Measurements from ENCODE around the gene ZFP69B. TPM values are rescaled to one million over a fixed set of nuclear protein-coding genes. Genes with fewer than 3 reads are reported as not detected.

Gene ZFP69B
- total and polyA plus RNA-seq, 2 of the 4 experiments (the other 2 are of a cell fraction): 3.1 to 6.8 TPM

DNA sequence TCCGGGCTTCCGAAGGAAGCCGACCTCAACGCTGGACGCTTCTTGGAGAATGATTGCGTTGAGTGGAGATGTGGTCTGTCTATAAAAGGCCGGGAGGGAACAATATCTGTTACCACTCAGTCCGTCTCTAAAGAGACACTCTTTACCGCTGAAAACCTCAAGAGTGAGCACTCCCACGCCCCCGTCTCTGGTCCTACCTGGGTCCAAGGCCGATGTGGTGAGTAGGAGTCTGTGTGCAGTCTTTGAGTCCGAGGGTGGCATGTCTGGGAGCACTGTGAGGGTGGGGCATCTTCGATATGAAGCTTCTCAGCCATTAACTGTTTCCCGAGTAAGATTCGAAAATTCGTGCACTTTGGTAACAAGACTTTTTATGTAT is 27.4 kb downstream of the ZFP69B start:
- no TSS peak for BruUV-seq (replicated peaks)
- no peak overlapping the region for H4K91ac ChIP-seq (ENCODE audit: insufficient read depth, low read depth, low read length)
- 0% methylated on average over 4 of the region's 17 CpGs; no CpG with 5 or more reads in 1 of the 2 experiments for WGBS, 2 experiments (ENCODE audit: extremely low coverage in 2 of 2, insufficient read length in 1 of 2)
- H2BK15ac ChIP-seq (ENCODE audit: low read depth, low read length): no peak overlapping the region
- peak overlapping the region; percentile 98 for H3K4me3 ChIP-seq (ENCODE audit: insufficient read depth, low read depth, low read length)
- H2AFZ ChIP-seq (replicated peaks; ENCODE audit: low read length, poor library complexity): peak overlapping the region; percentile 88
- H3K36me3 ChIP-seq (ENCODE audit: control insufficient read depth, insufficient read depth, low read length): peaks cover 3% of the 10 kb centered on the region
- dilution Hi-C loops (cut with HindIII; ENCODE audit: low sequenced_read_pairs, unreplicated experiment): no loop called here
- POLR2A ChIA-PET (ENCODE audit: unreplicated experiment): no interaction called here
- H2AK5ac ChIP-seq (ENCODE audit: low read depth, low read length): no peak overlapping the region
- no peaks in the 10 kb centered on the region; the same call in 1 of the 2 replicates for H3K9me1 ChIP-seq (ENCODE audit: insufficient read depth, low read length)
- no peak overlapping the region for H2BK5ac ChIP-seq (ENCODE audit: low read depth, low read length, poor library complexity, severe bottlenecking)
- H3K14ac ChIP-seq (replicated peaks; ENCODE audit: low read depth, low read length): peak overlapping the region; percentile 90
- TF ChIP-seq SMC3 (IDR thresholded peaks at IDR 0.05; ENCODE audit: low read depth, low read length) (no peak), CEBPB (IDR thresholded peaks at IDR 0.05; ENCODE audit: low read depth, low read length) (no peak), BHLHE40 (IDR thresholded peaks at IDR 0.05; ENCODE audit: low read depth, low read length) (no peak), MAFK (IDR thresholded peaks at IDR 0.05; ENCODE audit: low read depth, low read length) (no peak), RAD21 (IDR thresholded peaks at IDR 0.05; ENCODE audit: low read length) (no peak), NFE2L2 (IDR thresholded peaks at IDR 0.05; ENCODE audit: low read depth, low read length) (no peak)
- H3K18ac ChIP-seq (ENCODE audit: low read depth, low read length): no peak overlapping the region
- peak overlapping the region; percentile 23; the same call in 1 of the 2 replicates for H2BK120ac ChIP-seq (ENCODE audit: low read depth, low read length)
- ATAC-seq (ENCODE audit: low read depth): peak; percentile 53
- no peaks in the 10 kb centered on the region for H3K27me3 ChIP-seq (ENCODE audit: control insufficient read depth, insufficient read depth, low read length)
- no peak overlapping the region for H2BK20ac ChIP-seq (ENCODE audit: low read depth, low read length)
- no peaks in the 10 kb centered on the region for H4K20me1 ChIP-seq (ENCODE audit: insufficient read depth, low read length)
- CTCF ChIA-PET: interaction anchor here (0.5 kb wide), 1 partner anchor 270 kb away, joined by 3 read pairs; no protein-coding TSS in a partner anchor
- H3K27ac ChIP-seq (ENCODE audit: insufficient read depth, low read length): peak overlapping the region; percentile 7; the same call in 1 of the 2 replicates
- H3K9ac ChIP-seq (ENCODE audit: low read depth, low read length): peak overlapping the region; percentile 62
- peak overlapping the region; percentile 50; the same call in 1 of the 2 replicates for H3K56ac ChIP-seq (ENCODE audit: extremely low read depth, insufficient read depth, low read length)
- peak overlapping the region; percentile 79; the same call in 1 of the 2 replicates for H3K23ac ChIP-seq (ENCODE audit: low read depth, low read length)
- peaks cover 0 to 11% of the 10 kb centered on the region in 2 experiments; a peak in 2 of 4 replicates for H3K79me1 ChIP-seq (ENCODE audit: low read depth in 1 of 2, low read length in 2 of 2)
- intact Hi-C loops (cut with micrococcal nuclease): no loop called here
- peak; percentile 16 for DNase-seq
- H3K4me1 ChIP-seq (ENCODE audit: control insufficient read depth, insufficient read depth, low read length): 0 out of 2 replicates have a peak, but pooled peaks cover 2% of the 10 kb centered on the region
- H3K4ac ChIP-seq (ENCODE audit: low read depth, low read length): peak overlapping the region; percentile 64
- peak overlapping the region; percentile 44 to 63; a peak in 2 of 4 replicates for H4K8ac ChIP-seq (ENCODE audit: low read depth in 2 of 2, low read length in 2 of 2)
- H2AK9ac ChIP-seq (replicated peaks; ENCODE audit: low read depth, low read length, poor library complexity): peak overlapping the region; percentile 63
- H4K5ac ChIP-seq (ENCODE audit: low read depth, low read length): peak overlapping the region; percentile 19; the same call in 1 of the 2 replicates
- peak overlapping the region; percentile 89 for H3K4me2 ChIP-seq (ENCODE audit: low read depth, low read length)
- H3K9me3 ChIP-seq (ENCODE audit: control insufficient read depth, insufficient read depth, low read length): peaks cover 16% of the 10 kb centered on the region
- in situ Hi-C loops (cut with MboI; ENCODE audit: low sequenced_read_pairs): no loop called here
